ENCODE results near the gene CDR2L.

GRCh38 chr17:74960570-74961342, 26.7 kb upstream of the CDR2L start:
- TF ChIP-seq CTCF (IDR thresholded peaks at IDR 0.05) (peak; percentile 78), RCOR1 (IDR thresholded peaks at IDR 0.05; ENCODE audit: low read depth, low read length) (no peak), MAX (IDR thresholded peaks at IDR 0.05) (peak; percentile 99), BCL3 (IDR thresholded peaks at IDR 0.05) (no peak), HDAC2 (IDR thresholded peaks at IDR 0.05) (no peak), GATA3 (IDR thresholded peaks at IDR 0.05; ENCODE audit: borderline replicate concordance) (no peak), CEBPB (IDR thresholded peaks at IDR 0.05) (no peak), ZNF302 (CRISPR knock-in tag; IDR thresholded peaks at IDR 0.05) (no peak), CHD4 (IDR thresholded peaks at IDR 0.05; ENCODE audit: borderline replicate concordance) (no peak), HOXA7 (CRISPR knock-in tag; IDR thresholded peaks at IDR 0.05) (no peak), CBX8 (IDR thresholded peaks at IDR 0.05) (no peak), POLR2A (IDR thresholded peaks at IDR 0.05; ENCODE audit: low read length) (no peak), SREBF2 (IDR thresholded peaks at IDR 0.05) (no peak), ZFP36 (IDR thresholded peaks at IDR 0.05; ENCODE audit: borderline replicate concordance, partially characterized antibody) (no peak)

All from A549 (cell line).